Activated CD8-positive, alpha-beta T cell treated with anti-CD3 and anti-CD28 coated beads, Interleukin-2, amount 10 ng/mL, durations not matched to agents 7 days and 5 days (primary cell): ENCODE data around the gene S100A14. TPM values are rescaled to one million over a fixed set of nuclear protein-coding genes. Genes with fewer than 3 reads are reported as not detected.

Experiments used
- ATAC-seq: fragments of 150-1000 bp; cut with Tn5 transposase; one replicate; pipeline ENCODE4 v1.10.0; 2021; ENCODE audit warnings: moderate library complexity
- CTCF ChIA-PET: fragments of 350-600 bp; sonication (Branson Sonifier 250); formaldehyde crosslinking; loops from one replicate; lab custom pipeline; 2021; ENCODE audit warnings: antibody characterized with exemption; lab: Charles Lee
- POLR2A ChIA-PET: fragments of 350-600 bp; sonication (Branson Sonifier 250); formaldehyde crosslinking; loops from one replicate; lab custom pipeline; 2021; ENCODE audit warnings: antibody characterized with exemption; lab: Charles Lee
- DNase-seq: peaks from one replicate; pipeline ENCODE4 v3.0.0-alpha.2; 2020
- H3K27ac Mint-ChIP-seq: one replicate; pipeline ENCODE4 v1.8.0; 2021; ENCODE audit warnings: mild to moderate bottlenecking, mixed read lengths
- H3K27me3 Mint-ChIP-seq: one replicate; pipeline ENCODE4 v1.8.0; 2021; ENCODE audit warnings: low read depth, mixed read lengths
- H3K36me3 Mint-ChIP-seq: one replicate; pipeline ENCODE4 v1.8.0; 2021; ENCODE audit warnings: low read depth, mixed read lengths
- H3K4me1 Mint-ChIP-seq: one replicate; pipeline ENCODE4 v1.8.0; 2021; ENCODE audit warnings: low read depth, mixed read lengths
- H3K4me3 Mint-ChIP-seq: one replicate; pipeline ENCODE4 v1.8.0; 2021; ENCODE audit warnings: mild to moderate bottlenecking, mixed read lengths
- H3K9me3 Mint-ChIP-seq: one replicate; pipeline ENCODE4 v1.8.0; 2022; ENCODE audit warnings: mixed read lengths; ENCODE audit not compliant: insufficient read depth
- total RNA-seq, 2 experiments: library from RNA; stranded (reverse); gene quantifications; one replicate each; pipeline ENCODE4 v1.2.3, GENCODE V29; 2021

Gene S100A14
- total RNA-seq, 2 experiments from 2014 or later, result not detected

DNA sequence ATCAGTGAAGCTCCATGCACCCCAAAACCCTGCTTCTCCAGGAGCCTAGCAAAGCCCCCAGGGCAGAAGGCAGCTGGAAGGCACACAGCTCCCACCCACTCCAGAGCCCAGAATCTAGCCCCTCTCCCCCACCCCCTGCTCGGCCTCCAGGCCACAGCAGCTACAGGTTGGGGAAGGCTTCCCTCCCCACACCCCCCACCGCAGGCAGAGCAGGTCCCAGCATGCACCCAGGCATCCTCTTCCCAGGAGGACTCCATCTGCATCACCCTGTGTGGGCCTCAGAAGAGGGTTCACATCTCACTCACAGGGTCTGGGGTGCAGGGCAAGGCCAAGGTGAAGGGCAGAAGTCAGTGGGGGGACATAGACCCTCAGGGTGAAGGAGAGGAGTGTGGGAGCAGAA lies 719 bp downstream of the S100A14 start:
- Mint-ChIP-seq H3K4me1 (peaks cover 9% of the 10 kb centered on the region), H3K4me3 (no peak overlapping the region), H3K27ac (no peak overlapping the region), H3K27me3 (no peaks in the 10 kb centered on the region), H3K9me3 (no peaks in the 10 kb centered on the region), H3K36me3 (no peaks in the 10 kb centered on the region)
- DNase-seq (no peak), ATAC-seq (no peak)
- ChIA-PET POLR2A (interaction anchor here (0.9 to 3.1 kb wide), 3 partner anchors 13 to 70 kb away, joined by 3 to 15 read pairs (median 3); partner anchors contain the start of genes CHTOP, S100A1 and S100A4), CTCF (interaction anchor here (0.8 to 10.2 kb wide), 8 partner anchors 9 to 106 kb away, joined by 3 to 120 read pairs (median 8); partner anchors contain the start of genes S100A13 and S100A6)

DNA sequence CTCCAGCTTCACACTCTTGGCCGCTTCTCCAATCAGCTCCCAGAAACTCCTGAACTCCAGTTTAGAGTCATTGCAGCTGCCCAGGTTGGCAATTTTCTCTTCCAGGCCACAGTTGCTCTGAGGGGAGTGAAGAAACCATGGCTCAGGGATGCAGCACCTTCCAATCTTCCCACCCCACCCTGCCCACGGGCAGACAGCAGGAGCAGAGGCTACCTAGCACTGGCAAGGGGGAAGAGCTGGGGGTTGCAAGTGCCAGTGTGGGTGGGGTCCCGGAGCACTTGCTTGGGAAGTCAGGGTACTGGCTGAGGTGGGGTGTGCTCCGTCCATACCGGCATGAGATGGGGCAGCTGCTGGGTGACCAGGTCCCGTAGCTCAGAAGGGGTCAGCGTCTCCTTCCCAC lies 1.2 kb downstream of the S100A14 start:
- Mint-ChIP-seq H3K27me3 (no peaks in the 10 kb centered on the region), H3K27ac (no peak overlapping the region), H3K4me1 (peaks cover 9% of the 10 kb centered on the region), H3K4me3 (no peak overlapping the region), H3K9me3 (no peaks in the 10 kb centered on the region), H3K36me3 (no peaks in the 10 kb centered on the region)
- ChIA-PET CTCF (interaction anchor here (0.9 to 10.2 kb wide), 7 partner anchors 10 to 105 kb away, joined by 6 to 120 read pairs (median 9); partner anchors contain the start of genes S100A13 and S100A6), POLR2A (interaction anchor here (3.1 kb wide), 1 partner anchor 19 kb away, joined by 15 read pairs; the partner anchor contains the start of gene CHTOP)
- no peak for ATAC-seq
- DNase-seq, result no peak

GRCh38 chr1:153614189-153614900 lies 1.8 kb downstream of the S100A14 start:
- Mint-ChIP-seq H3K4me1 (peaks cover 9% of the 10 kb centered on the region), H3K4me3 (no peak overlapping the region), H3K27ac (no peak overlapping the region), H3K36me3 (no peaks in the 10 kb centered on the region), H3K9me3 (no peaks in the 10 kb centered on the region), H3K27me3 (no peaks in the 10 kb centered on the region)
- no peak for DNase-seq
- CTCF ChIA-PET, result interaction anchor here (0.9 to 10.2 kb wide), 6 partner anchors 10 to 105 kb away, joined by 6 to 120 read pairs (median 8); partner anchors contain the start of gene S100A13
- no peak for ATAC-seq
- POLR2A ChIA-PET, result interaction anchor here (3.1 kb wide), 1 partner anchor 20 kb away, joined by 15 read pairs; the partner anchor contains the start of gene CHTOP

GRCh38 chr1:153613406-153613805 lies 2.7 kb downstream of the S100A14 start:
- peaks cover 9% of the 10 kb centered on the region for H3K4me1 Mint-ChIP-seq
- POLR2A ChIA-PET, result interaction anchor here (3.1 kb wide), 1 partner anchor 21 kb away, joined by 15 read pairs; the partner anchor contains the start of gene CHTOP
- H3K27ac Mint-ChIP-seq, result no peak overlapping the region
- H3K27me3 Mint-ChIP-seq, result no peaks in the 10 kb centered on the region
- ATAC-seq (no peak), DNase-seq (no peak)
- H3K9me3 Mint-ChIP-seq, result no peaks in the 10 kb centered on the region
- no peaks in the 10 kb centered on the region for H3K36me3 Mint-ChIP-seq
- CTCF ChIA-PET, result interaction anchor here (0.9 to 10.2 kb wide), 3 partner anchors 14 to 81 kb away, joined by 3 to 115 read pairs (median 4); partner anchors contain the start of gene S100A13
- no peak overlapping the region for H3K4me3 Mint-ChIP-seq

DNA sequence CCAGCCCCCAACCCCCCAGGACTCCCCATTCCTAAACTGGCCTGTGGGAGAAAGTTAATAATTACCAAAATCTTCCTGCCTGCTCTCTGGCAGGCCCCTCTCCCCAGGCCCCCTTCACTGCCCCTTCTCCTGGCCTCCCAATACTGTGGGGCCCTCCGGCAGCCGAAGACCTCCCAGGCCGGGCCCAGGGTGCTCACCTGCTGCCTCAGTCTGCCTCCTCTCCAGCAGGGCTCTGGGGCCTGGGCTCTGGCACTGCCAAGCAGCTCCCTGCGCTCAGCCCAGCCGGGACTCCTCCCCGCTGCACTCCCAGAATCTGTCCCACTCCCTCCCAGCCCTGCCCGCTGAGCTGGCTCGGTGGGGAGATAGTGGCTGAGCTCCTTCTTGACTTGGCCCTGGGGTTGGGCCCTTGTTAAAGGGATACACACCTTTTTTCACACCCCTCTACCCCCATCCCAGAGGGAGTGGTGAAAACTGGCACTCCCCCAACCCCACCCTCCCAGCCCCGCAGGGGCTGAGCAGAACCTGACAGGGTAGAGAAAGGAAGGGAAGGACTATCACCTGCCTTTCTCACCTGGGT lies 3.3 kb downstream of the S100A14 start, which contains the start of gene S100A16:
TSS of gene S100A16 (minus strand) at position 383 of the 577 bp plus-strand sequence. CDS start 4,986 bp downstream, outside the sequence.
- Mint-ChIP-seq H3K4me3 (no peak within 1 kb of the TSS), H3K27me3 (no peaks in the 10 kb centered on the region), H3K4me1 (peaks cover 7% of the 10 kb centered on the region), H3K9me3 (no peaks in the 10 kb centered on the region), H3K27ac (no peak within 1 kb of the TSS), H3K36me3 (no peaks in the 10 kb centered on the region)
- ChIA-PET POLR2A (interaction anchor here (0.6 kb wide), 1 partner anchor 32 kb away, joined by 3 read pairs; no protein-coding TSS in a partner anchor), CTCF (interaction anchor here (0.9 to 10.2 kb wide), 4 partner anchors 14 to 80 kb away, joined by 3 to 115 read pairs (median 4); partner anchors contain the start of gene S100A13)
- ATAC-seq (no peak), DNase-seq (no peak)

- no peak for DNase-seq
- Mint-ChIP-seq H3K27ac (no peak overlapping the region), H3K27me3 (no peaks in the 10 kb centered on the region), H3K4me3 (no peak overlapping the region), H3K36me3 (no peaks in the 10 kb centered on the region), H3K4me1 (peaks cover under 1% of the 10 kb centered on the region), H3K9me3 (no peaks in the 10 kb centered on the region)
- no peak for ATAC-seq
- CTCF ChIA-PET, result interaction anchor here (0.7 to 10.2 kb wide), 5 partner anchors 15 to 102 kb away, joined by 3 to 115 read pairs (median 4); partner anchors contain the start of gene S100A13
- POLR2A ChIA-PET, result interaction anchor here (0.6 kb wide), 1 partner anchor 31 kb away, joined by 3 read pairs; no protein-coding TSS in a partner anchor
Measured at GRCh38 chr1:153612111-153612754, 3.9 kb downstream of the S100A14 start.

DNA sequence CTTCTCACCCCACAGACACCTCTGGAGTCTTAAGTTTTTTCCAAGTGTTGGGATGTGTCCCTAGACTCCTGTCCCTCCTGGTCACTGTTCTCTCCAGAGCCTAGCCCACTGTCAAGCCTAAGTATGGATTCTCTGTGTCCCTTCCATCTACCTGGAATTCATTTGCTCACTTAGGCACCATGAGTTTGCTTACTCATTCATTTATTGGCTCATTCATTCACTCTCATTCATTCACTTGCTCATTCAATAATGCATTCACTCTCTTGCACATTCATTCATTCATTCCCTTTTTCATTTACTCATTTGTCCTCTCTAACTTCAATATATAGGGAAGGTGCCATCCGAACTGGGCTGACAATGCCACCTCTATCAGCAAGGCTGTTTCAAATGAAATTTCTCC lies 4.8 kb downstream of the S100A14 start:
- POLR2A ChIA-PET, result no interaction called here
- DNase-seq (no peak), ATAC-seq (no peak)
- H3K36me3 Mint-ChIP-seq, result no peaks in the 10 kb centered on the region
- no peak overlapping the region for H3K27ac Mint-ChIP-seq
- no peaks in the 10 kb centered on the region for H3K27me3 Mint-ChIP-seq
- no peaks in the 10 kb centered on the region for H3K4me1 Mint-ChIP-seq
- no peak overlapping the region for H3K4me3 Mint-ChIP-seq
- no peaks in the 10 kb centered on the region for H3K9me3 Mint-ChIP-seq
- CTCF ChIA-PET, result interaction anchor here (0.7 to 10.2 kb wide), 4 partner anchors 16 to 101 kb away, joined by 3 to 115 read pairs (median 4); partner anchors contain the start of gene S100A13

GRCh38 chr1:153610811-153611301 lies 5.3 kb downstream of the S100A14 start:
- no peak overlapping the region for H3K27ac Mint-ChIP-seq
- H3K27me3 Mint-ChIP-seq, result no peaks in the 10 kb centered on the region
- no peak overlapping the region for H3K4me3 Mint-ChIP-seq
- ChIA-PET CTCF (interaction anchor here (1.7 to 10.2 kb wide), 2 partner anchors 16 to 39 kb away, joined by 5 to 115 read pairs; partner anchors contain the start of gene S100A13), POLR2A (no interaction called here)
- ATAC-seq (no peak), DNase-seq (no peak)
- H3K4me1 Mint-ChIP-seq, result no peaks in the 10 kb centered on the region
- H3K9me3 Mint-ChIP-seq, result no peaks in the 10 kb centered on the region
- no peaks in the 10 kb centered on the region for H3K36me3 Mint-ChIP-seq

GRCh38 chr1:153610334-153610733 lies 5.8 kb downstream of the S100A14 start:
- H3K9me3 Mint-ChIP-seq, result no peaks in the 10 kb centered on the region
- ATAC-seq, result no peak
- no peak for DNase-seq
- H3K4me3 Mint-ChIP-seq, result no peak overlapping the region
- no peak overlapping the region for H3K27ac Mint-ChIP-seq
- no peaks in the 10 kb centered on the region for H3K36me3 Mint-ChIP-seq
- no peaks in the 10 kb centered on the region for H3K27me3 Mint-ChIP-seq
- H3K4me1 Mint-ChIP-seq, result no peaks in the 10 kb centered on the region
- CTCF ChIA-PET, result interaction anchor here (10.2 kb wide), 1 partner anchor 39 kb away, joined by 115 read pairs; no protein-coding TSS in a partner anchor
- POLR2A ChIA-PET, result no interaction called here

DNA sequence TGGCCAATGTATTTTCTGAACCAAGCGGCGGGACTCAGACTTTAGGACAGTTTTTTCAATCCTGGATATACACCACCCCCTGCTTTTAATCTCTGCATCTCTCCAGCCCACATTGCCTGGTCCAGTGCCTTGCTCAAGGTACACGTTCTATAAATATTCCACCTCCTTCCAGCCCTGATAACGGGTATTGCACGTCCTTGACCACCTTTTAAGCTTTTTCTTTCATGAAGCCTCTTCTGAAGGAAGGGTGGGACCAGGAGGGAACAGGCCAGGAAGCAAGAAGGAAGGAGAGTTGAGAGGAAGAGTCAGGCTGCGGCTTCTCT lies 6.6 kb downstream of the S100A14 start:
- DNase-seq, result no peak
- Mint-ChIP-seq H3K27me3 (no peaks in the 10 kb centered on the region), H3K4me1 (no peaks in the 10 kb centered on the region), H3K9me3 (no peaks in the 10 kb centered on the region), H3K27ac (no peak overlapping the region), H3K36me3 (no peaks in the 10 kb centered on the region), H3K4me3 (no peak overlapping the region)
- ATAC-seq, result no peak
- CTCF ChIA-PET, result no interaction called here
- POLR2A ChIA-PET, result no interaction called here
